GM19023 (cell line): ENCODE results near the gene AGTPBP1.
A peak's percentile ranks its signal among the peaks of the same experiment; 100 is the strongest.
"Not testable (repeated sequence)": the region's sequence is repeated elsewhere in the genome, so short reads cannot be mapped to it uniquely, and the experiment has no call there.

ENCODE experiments used
- ATAC-seq: cut with Tn5 transposase; IDR thresholded peaks from one replicate; pipeline ENCODE4 v1.9.1; 2021; ENCODE audit warnings: mild to moderate bottlenecking, moderate library complexity; ENCODE audit not compliant: unreplicated experiment

Gene AGTPBP1

GRCh38 chr9:85640425-85640824 lies 101.3 kb downstream of the AGTPBP1 start:
- no peak for ATAC-seq

- no peak for ATAC-seq
These were observed 102.0 kb downstream of the AGTPBP1 start for GRCh38 chr9:85639675-85640186.

- ATAC-seq, result no peak
These were observed 109.9 kb downstream of the AGTPBP1 start for GRCh38 chr9:85631809-85632208.

GRCh38 chr9:85630676-85631075 lies 111.1 kb downstream of the AGTPBP1 start:
- no peak for ATAC-seq

- ATAC-seq, result no peak
These were observed 124.5 kb downstream of the AGTPBP1 start for GRCh38 chr9:85617141-85617670.

GRCh38 chr9:85615792-85616191 lies 126.0 kb downstream of the AGTPBP1 start:
- ATAC-seq, result no peak

- peak; percentile 95 for ATAC-seq
These were observed 131.5 kb downstream of the AGTPBP1 start for GRCh38 chr9:85610074-85610860.

- no peak for ATAC-seq
These were observed 135.8 kb downstream of the AGTPBP1 start for GRCh38 chr9:85605905-85606304.

- ATAC-seq, result no peak
These were observed 137.8 kb downstream of the AGTPBP1 start for GRCh38 chr9:85603936-85604335.

- no peak for ATAC-seq
These were observed 139.0 kb downstream of the AGTPBP1 start for GRCh38 chr9:85602742-85603141.

GRCh38 chr9:85600675-85601263 lies 141.0 kb downstream of the AGTPBP1 start:
- ATAC-seq, result no peak

GRCh38 chr9:85599540-85600105 lies 142.1 kb downstream of the AGTPBP1 start:
- ATAC-seq, result no peak

- ATAC-seq, result no peak
These were observed 147.4 kb downstream of the AGTPBP1 start for GRCh38 chr9:85594316-85594715.

- ATAC-seq, result no peak
These were observed 155.1 kb downstream of the AGTPBP1 start for GRCh38 chr9:85586684-85587083.

GRCh38 chr9:85577353-85577952 lies 164.3 kb downstream of the AGTPBP1 start:
- no peak for ATAC-seq

GRCh38 chr9:85575868-85576267 lies 165.9 kb downstream of the AGTPBP1 start:
- no peak for ATAC-seq

GRCh38 chr9:85573546-85573945 lies 168.2 kb downstream of the AGTPBP1 start:
- not testable (repeated sequence) for ATAC-seq

GRCh38 chr9:85572917-85573316 lies 168.8 kb downstream of the AGTPBP1 start:
- ATAC-seq, result not testable (repeated sequence)

- ATAC-seq, result no peak
These were observed 171.8 kb downstream of the AGTPBP1 start for GRCh38 chr9:85569988-85570387.

GRCh38 chr9:85559526-85559925 lies 182.2 kb downstream of the AGTPBP1 start:
- no peak for ATAC-seq

GRCh38 chr9:85554349-85554748 lies 187.4 kb downstream of the AGTPBP1 start:
- ATAC-seq, result no peak
